Dendritic cell treated with granulocyte-macrophage colony-stimulating factor and Interleukin-4, amounts not matched to agents 40 ng/mL and 50 ng/mL, for 4 days (primary cell): ENCODE data around the gene IP6K3.

ENCODE experiments used
- H3K27ac Mint-ChIP-seq: one replicate; pipeline ENCODE4 v1.8.0; 2022; ENCODE audit warnings: mild to moderate bottlenecking, mixed read lengths
- H3K27me3 Mint-ChIP-seq: one replicate; pipeline ENCODE4 v1.8.0; 2022; ENCODE audit warnings: mild to moderate bottlenecking, mixed read lengths
- H3K36me3 Mint-ChIP-seq: one replicate; pipeline ENCODE4 v1.8.0; 2022; ENCODE audit warnings: low read depth, mixed read lengths
- H3K4me1 Mint-ChIP-seq: one replicate; pipeline ENCODE4 v1.8.0; 2022; ENCODE audit warnings: low read depth, mixed read lengths
- H3K4me3 Mint-ChIP-seq: one replicate; pipeline ENCODE4 v1.8.0; 2022; ENCODE audit warnings: mild to moderate bottlenecking, moderate library complexity, mixed read lengths
- H3K9me3 Mint-ChIP-seq: one replicate; pipeline ENCODE4 v1.8.0; 2022; ENCODE audit warnings: mixed read lengths
- intact Hi-C: fragments of 100-400 bp; cut with micrococcal nuclease; formaldehyde crosslinking; loops from one replicate; pipeline ENCODE4 v1.15.0; 2022

IP6K3 gene

DNA sequence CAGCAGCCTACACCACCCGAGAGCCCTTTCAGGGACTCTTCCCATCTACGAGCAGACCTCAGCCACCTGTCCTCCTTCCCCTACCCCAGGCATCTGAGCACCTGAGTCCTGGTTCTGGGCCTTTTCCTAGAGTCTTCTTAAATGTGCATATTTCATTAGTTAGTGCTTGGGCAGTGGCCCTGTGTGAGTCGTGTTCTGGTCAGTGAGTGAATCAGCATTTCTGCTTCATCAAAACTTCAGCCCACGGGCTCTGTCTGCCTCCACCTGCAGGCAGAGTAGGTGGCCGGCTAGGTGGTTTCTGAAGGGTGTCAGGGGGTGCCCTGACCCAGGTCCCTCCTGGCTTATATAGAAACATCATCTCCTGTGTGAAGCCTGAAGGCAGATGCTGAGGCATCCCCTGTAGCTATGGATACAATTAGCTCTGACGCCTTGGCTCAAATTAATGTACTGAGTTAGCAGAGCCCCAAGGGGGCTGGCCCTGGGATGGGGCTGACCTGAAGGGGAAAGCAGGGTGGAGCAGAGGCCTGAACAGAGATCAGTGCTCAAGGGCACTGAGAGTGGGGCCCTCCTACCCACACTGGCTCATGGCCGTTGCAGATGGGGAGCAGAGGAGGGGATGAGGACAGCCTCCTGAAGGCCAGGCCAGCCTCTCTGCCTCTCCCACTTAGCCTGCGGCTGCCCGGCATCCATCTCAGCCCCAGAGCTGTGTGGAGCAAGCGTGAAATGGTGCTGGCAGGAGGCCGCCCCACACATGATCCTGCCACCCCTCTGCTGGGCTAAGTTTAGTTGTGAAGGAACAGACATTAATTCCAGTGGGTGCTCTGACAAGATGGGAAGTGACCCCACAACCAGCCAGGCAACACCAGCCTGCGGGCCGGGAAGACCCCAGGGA, 13.6 kb downstream of the IP6K3 start:
- intact Hi-C loops = no loop called here
- Mint-ChIP-seq H3K36me3 (no peaks in the 10 kb centered on the region), H3K4me1 (no peaks in the 10 kb centered on the region), H3K27ac (no peak overlapping the region), H3K4me3 (no peak overlapping the region), H3K27me3 (peaks cover 4% of the 10 kb centered on the region), H3K9me3 (no peaks in the 10 kb centered on the region)

- Mint-ChIP-seq H3K27me3 (peaks cover 4% of the 10 kb centered on the region), H3K4me1 (no peaks in the 10 kb centered on the region), H3K4me3 (no peak overlapping the region), H3K9me3 (no peaks in the 10 kb centered on the region), H3K36me3 (no peaks in the 10 kb centered on the region), H3K27ac (no peak overlapping the region)
- intact Hi-C loops = no loop called here
These were observed 14.3 kb downstream of the IP6K3 start for GRCh38 chr6:33732385-33732784.

DNA sequence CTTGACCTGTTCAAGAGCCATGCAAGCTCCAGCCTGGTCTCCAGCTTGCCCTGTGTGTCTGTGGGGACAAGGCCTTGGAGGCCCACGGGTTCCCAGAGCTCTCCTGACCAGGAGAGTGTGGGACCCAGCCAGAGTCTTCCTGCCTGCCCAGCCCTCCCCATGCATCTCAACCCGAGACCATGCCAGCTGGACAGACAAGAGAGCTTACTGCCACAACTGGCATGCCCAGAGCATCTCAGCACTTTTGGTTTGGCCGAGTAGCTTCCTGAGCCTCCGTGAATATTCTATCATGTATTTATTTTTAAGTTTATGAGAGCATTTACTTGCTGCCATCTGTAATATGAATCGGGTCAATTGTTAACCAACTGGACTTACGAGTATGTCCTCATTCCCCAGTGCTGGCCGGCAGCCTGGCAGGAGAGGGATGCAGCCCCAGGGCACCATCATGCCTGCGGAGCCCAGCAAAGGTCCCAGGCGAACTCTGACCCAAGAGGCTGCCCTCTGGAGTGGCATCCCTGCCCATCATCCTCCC, 14.9 kb downstream of the IP6K3 start:
- Mint-ChIP-seq H3K4me1 (no peaks in the 10 kb centered on the region), H3K36me3 (no peaks in the 10 kb centered on the region), H3K9me3 (no peaks in the 10 kb centered on the region), H3K27ac (no peak overlapping the region), H3K4me3 (no peak overlapping the region), H3K27me3 (peaks cover 4% of the 10 kb centered on the region)
- intact Hi-C loops = no loop called here

- Mint-ChIP-seq H3K4me3 (no peak overlapping the region), H3K27me3 (peaks cover 7% of the 10 kb centered on the region), H3K4me1 (no peaks in the 10 kb centered on the region), H3K9me3 (no peaks in the 10 kb centered on the region), H3K36me3 (no peaks in the 10 kb centered on the region), H3K27ac (no peak overlapping the region)
- intact Hi-C loops = no loop called here
These were observed 15.7 kb downstream of the IP6K3 start for GRCh38 chr6:33731035-33731434.

DNA sequence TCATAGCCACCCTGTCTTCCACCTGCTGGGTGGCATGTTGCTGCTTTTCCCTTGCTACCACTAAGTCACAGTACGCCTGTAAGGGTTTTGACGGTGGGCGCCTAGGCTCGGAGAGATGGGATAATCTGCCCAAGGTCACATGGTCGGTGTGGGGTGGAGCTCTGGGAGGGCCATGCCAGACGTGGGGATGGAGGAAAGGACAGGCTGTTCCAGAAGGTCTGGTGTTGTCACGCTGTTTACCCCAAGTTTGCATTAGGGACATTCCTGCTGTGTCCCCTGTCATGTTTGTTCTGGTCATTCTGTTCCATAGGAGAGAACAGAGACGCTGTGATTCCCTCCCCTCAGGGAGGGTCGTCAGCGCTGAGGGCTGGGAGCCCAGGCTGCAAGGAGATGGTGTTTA, 16.1 kb downstream of the IP6K3 start:
- H3K9me3 Mint-ChIP-seq = no peaks in the 10 kb centered on the region
- no peaks in the 10 kb centered on the region for H3K4me1 Mint-ChIP-seq
- no peak overlapping the region for H3K27ac Mint-ChIP-seq
- H3K36me3 Mint-ChIP-seq = no peaks in the 10 kb centered on the region
- peaks cover 7% of the 10 kb centered on the region for H3K27me3 Mint-ChIP-seq
- no peak overlapping the region for H3K4me3 Mint-ChIP-seq
- intact Hi-C loops = no loop called here

DNA sequence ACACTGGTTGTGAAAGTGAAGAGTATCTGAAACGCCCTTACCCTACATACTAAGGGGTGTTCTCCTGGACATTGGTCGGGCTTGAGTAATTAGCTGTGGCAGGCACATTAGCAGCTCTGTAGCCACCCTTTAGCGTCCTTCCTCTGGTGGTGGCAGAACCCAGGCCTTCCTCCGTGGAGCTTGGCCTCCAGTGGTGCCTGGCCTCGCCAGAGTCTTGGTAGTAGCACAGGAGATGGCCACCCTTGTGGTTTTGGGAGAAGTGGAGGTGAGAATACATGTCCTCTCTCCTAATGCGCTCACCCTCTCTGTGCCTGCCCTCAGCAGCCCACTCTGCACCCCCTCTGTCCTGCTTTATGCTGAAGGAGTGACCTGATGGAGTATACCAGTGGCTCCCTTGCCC, 17.6 kb downstream of the IP6K3 start:
- H3K27me3 Mint-ChIP-seq = peaks cover 10% of the 10 kb centered on the region
- H3K9me3 Mint-ChIP-seq = no peaks in the 10 kb centered on the region
- H3K36me3 Mint-ChIP-seq = no peaks in the 10 kb centered on the region
- H3K4me1 Mint-ChIP-seq = no peaks in the 10 kb centered on the region
- no peak overlapping the region for H3K4me3 Mint-ChIP-seq
- intact Hi-C loops = no loop called here
- no peak overlapping the region for H3K27ac Mint-ChIP-seq

GRCh38 chr6:33728438-33728837, 18.3 kb downstream of the IP6K3 start:
- no peaks in the 10 kb centered on the region for H3K36me3 Mint-ChIP-seq
- intact Hi-C loops = no loop called here
- no peak overlapping the region for H3K27ac Mint-ChIP-seq
- no peaks in the 10 kb centered on the region for H3K4me1 Mint-ChIP-seq
- no peak overlapping the region for H3K4me3 Mint-ChIP-seq
- peaks cover 16% of the 10 kb centered on the region for H3K27me3 Mint-ChIP-seq
- H3K9me3 Mint-ChIP-seq = no peaks in the 10 kb centered on the region

- H3K4me3 Mint-ChIP-seq = no peak overlapping the region
- no peaks in the 10 kb centered on the region for H3K9me3 Mint-ChIP-seq
- no peak overlapping the region for H3K27ac Mint-ChIP-seq
- H3K27me3 Mint-ChIP-seq = peaks cover 17% of the 10 kb centered on the region
- no peaks in the 10 kb centered on the region for H3K4me1 Mint-ChIP-seq
- no peaks in the 10 kb centered on the region for H3K36me3 Mint-ChIP-seq
- intact Hi-C loops = no loop called here
These were observed 18.8 kb downstream of the IP6K3 start for GRCh38 chr6:33727932-33728331.

- H3K27me3 Mint-ChIP-seq = peaks cover 21% of the 10 kb centered on the region
- no peaks in the 10 kb centered on the region for H3K9me3 Mint-ChIP-seq
- no peak overlapping the region for H3K27ac Mint-ChIP-seq
- no peaks in the 10 kb centered on the region for H3K36me3 Mint-ChIP-seq
- no peak overlapping the region for H3K4me3 Mint-ChIP-seq
- no peaks in the 10 kb centered on the region for H3K4me1 Mint-ChIP-seq
- intact Hi-C loops = no loop called here
These were observed 19.6 kb downstream of the IP6K3 start for GRCh38 chr6:33727126-33727525.

DNA sequence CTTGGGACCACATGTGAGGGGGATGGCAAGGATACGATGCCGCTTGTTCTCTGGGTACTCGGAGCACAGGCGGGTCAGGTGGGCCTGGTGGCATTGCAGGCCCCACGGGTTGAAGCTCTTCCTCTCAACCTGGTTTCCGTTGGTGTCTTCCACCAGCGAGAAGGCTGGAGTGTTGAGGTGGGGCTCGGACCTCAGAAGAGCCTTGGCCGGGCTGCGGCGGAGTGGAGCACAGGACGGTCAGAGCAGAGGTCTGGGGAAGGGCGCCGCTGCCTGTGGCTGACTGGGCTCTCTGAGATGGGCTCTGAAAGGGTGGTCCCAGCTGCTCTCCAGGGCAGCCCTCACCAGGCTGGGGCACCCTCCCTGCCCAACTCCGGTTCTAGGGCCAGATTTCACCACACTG, 20.0 kb downstream of the IP6K3 start:
- H3K27me3 Mint-ChIP-seq = peaks cover 24% of the 10 kb centered on the region
- no peak overlapping the region for H3K4me3 Mint-ChIP-seq
- no peak overlapping the region for H3K27ac Mint-ChIP-seq
- intact Hi-C loops = no loop called here
- H3K4me1 Mint-ChIP-seq = no peaks in the 10 kb centered on the region
- no peaks in the 10 kb centered on the region for H3K36me3 Mint-ChIP-seq
- H3K9me3 Mint-ChIP-seq = no peaks in the 10 kb centered on the region

DNA sequence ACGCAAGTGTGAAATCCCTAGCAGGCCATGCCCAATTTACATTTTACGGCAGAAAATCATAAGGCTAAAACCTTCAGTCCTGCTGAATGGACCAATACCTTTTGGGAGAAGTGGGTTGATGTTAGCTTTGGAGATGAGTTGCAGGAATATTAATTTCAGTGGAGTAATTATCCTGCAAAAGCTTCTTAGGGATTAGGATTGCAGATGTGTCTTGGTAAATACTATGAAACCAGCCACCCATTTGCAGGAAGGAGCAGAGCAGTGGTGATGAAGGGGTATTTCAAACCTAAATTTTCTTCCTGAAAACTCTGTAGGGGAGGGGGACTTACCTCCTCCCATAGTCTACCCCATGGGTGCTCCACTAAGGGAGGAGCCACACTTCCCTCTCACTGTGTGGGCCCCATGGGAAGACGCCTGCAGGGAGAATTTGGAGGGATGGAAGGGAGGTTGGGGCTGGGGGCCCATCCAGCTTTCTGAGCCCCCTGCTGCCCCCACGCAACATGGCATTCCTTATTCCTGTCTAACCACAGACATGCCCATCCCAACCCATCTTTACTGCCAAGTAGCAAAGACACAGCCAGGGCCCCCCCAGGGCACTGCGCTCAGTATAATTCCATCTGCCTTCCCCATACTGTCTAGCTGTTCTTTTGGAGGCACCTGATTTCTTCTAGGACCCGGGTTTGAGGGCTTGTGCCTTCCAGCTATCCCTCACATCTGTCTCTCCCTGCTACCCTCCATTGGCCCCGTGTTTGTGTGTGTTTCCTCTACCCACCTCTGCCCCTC, 20.6 kb downstream of the IP6K3 start:
- no peak overlapping the region for H3K27ac Mint-ChIP-seq
- peaks cover 25% of the 10 kb centered on the region for H3K27me3 Mint-ChIP-seq
- H3K9me3 Mint-ChIP-seq = no peaks in the 10 kb centered on the region
- H3K4me3 Mint-ChIP-seq = no peak overlapping the region
- no peaks in the 10 kb centered on the region for H3K4me1 Mint-ChIP-seq
- intact Hi-C loops = no loop called here
- no peaks in the 10 kb centered on the region for H3K36me3 Mint-ChIP-seq

- Mint-ChIP-seq H3K9me3 (no peaks in the 10 kb centered on the region), H3K27ac (no peak overlapping the region), H3K4me3 (no peak overlapping the region), H3K27me3 (peaks cover 26% of the 10 kb centered on the region), H3K36me3 (no peaks in the 10 kb centered on the region), H3K4me1 (no peaks in the 10 kb centered on the region)
- intact Hi-C loops = no loop called here
These were observed 21.5 kb downstream of the IP6K3 start for GRCh38 chr6:33725222-33725621.

- intact Hi-C loops = no loop called here
- Mint-ChIP-seq H3K27ac (no peak overlapping the region), H3K9me3 (no peaks in the 10 kb centered on the region), H3K4me1 (no peaks in the 10 kb centered on the region), H3K4me3 (no peak overlapping the region), H3K36me3 (no peaks in the 10 kb centered on the region), H3K27me3 (peaks cover 30% of the 10 kb centered on the region)
These were observed 22.3 kb downstream of the IP6K3 start for GRCh38 chr6:33724102-33725023.
